NCI-H345 treated with DMSO at 0.1 percent for 48 hours (cell line): ENCODE data around the gene AGBL1.

ENCODE experiments used
- DNase-seq: peaks from one replicate; lab custom pipeline; 2025; ENCODE audit not compliant: unreplicated experiment; lab: John Stamatoyannopoulos, UW

AGBL1 gene

DNA sequence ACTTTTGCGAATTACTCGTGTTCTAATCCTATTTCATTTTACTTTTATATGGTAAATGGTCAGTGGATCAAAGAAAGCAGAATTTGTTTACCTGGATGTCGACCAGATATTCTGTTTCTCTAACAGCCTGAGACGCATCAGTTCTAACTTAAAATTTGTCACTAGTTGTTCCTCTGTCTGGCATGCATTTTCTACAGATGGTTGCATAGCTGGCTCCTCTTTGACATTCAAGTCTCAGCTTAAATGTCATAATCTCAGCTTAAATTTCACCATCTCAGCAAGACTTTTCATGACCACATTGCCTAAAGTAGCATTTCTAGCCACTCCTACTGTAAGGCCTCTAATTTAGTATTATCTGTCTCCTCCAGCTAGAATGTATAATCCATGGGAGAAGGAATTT, 609.3 kb downstream of the AGBL1 start:
- no peak for DNase-seq

DNA sequence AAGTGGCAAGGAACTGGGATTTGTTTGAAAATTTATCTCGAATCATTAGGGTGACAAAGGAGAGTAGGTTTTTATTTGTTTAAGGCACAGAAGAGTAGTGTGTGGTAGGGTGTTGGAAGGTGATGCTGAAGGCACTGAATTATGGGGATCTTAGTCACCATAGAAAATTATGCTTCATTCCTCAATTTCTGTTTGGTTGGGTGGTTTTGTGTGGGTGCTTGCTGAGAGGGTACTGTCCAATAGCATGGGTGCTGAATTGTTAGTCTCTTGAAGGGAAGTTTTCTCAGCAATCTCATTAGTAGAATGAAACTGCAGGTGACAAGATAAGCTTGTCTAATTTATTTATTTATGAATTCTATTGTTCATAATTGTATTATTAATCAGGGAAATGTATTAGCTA, 610.9 kb downstream of the AGBL1 start:
- no peak for DNase-seq

DNA sequence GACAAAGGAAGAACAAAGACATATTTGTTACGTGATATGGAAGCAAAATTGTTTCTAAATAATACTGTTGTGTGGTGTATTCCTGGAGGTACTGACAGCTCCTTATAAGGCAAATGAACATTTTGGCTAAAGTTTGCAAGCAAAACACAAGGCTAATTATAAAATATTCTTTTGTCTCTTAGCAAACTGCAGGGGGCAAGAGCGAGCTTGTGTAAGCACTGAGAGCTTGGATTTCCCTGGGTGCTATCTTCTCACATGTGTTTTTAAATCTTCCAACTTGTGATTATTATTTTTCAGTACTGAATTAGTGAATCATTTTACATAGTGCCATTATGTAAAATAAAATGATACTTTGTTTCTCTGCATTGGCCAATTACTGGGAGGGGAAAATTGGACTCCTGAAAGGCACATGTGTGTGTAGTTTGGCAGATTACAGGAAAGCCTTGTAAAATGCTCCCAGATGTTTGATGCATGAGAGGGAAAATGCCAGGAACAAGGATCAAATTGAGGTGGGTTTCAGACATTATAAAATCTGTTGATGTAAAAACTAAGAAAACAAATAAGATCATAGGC, 611.5 kb downstream of the AGBL1 start:
- no peak for DNase-seq

DNA sequence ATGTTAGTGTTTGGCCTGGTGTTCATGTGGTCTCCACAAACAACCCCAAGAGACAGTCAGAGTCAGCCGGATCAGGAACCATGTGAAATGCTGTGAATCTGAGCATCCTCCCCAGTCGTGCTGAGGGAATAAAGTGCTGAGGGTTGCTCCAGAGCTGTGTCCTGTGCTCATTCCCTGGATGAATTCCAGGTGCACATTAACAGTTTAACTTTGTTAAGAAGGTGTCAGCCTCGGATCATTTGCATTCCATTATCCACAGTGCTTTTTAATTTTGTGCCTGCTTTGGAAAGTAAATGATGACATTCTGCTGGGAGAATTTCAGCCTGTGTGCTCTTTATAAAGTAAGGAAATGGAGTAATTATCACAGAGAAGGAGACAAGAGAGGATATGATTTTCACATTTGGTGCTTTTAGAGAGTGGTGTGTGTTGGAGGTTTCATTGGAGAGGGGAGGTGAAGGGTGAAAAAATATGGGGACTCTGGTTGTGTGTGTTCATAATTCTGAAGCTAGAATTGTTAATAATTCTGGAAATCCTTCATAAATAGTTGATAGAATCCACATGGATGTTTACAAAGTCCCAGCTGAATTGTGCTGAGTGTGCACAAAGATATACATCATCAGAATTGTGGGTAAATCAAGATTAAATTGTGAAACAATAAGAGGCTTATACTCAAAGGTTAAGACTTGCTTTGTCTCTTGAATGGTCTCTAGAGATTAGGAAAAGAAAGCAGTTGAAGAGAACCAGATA, 621.4 kb downstream of the AGBL1 start:
- no peak for DNase-seq

DNA sequence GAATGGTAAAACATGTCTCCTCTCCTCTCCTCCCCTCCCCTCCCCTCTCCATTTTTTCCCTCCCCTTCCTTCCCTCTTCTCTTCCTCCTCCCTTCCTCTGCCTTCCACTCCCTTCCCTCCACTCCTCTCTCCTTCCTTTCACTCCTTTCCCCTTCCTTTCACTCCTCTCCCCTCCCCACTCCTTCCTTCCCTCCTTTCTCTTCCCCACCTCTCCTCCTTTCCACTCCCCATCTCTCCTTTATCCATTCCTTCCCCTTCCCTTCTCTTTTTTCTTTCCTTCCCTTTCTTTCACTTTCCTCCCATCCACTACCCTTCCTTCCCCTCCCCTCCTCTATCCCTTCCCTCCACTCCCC, 621.9 kb downstream of the AGBL1 start:
- DNase-seq: no peak

DNA sequence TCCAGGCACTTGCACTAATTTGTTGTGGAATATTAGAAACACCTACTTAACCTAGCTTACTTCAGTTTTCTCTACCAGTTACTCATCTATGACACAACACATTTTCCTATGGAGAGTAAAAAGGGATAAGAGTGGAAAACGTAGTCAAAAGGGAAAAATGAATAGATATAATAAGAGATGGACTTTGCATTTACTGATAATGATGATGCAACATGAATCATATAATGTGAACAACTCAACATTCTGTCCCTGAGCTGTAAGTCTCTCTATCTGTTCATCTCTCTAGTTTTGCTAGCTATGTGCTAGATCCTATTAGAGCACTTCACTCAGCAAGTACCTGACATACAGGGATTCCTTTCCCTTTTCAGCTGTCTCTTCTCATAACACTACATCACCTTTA, 627.1 kb downstream of the AGBL1 start:
- DNase-seq: no peak

DNA sequence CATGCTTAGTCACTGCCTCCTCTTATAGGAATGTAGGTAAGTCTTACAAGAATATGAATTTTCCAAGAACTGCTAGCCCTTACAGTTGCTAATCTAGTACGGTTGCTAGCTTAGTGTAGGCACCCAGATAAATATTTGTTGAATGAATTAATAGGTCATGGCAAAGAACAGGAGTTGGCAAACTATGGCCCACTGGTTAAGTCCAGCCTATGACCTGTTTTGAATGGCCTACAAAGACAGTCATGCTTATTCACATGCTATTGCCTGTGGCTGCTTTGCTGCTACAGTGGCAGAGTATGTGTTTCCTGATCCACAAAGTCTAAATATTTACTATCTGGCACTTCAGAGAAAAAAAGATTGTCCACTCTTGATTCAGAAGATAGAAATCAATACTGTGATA, 631.8 kb downstream of the AGBL1 start:
- DNase-seq: no peak

DNA sequence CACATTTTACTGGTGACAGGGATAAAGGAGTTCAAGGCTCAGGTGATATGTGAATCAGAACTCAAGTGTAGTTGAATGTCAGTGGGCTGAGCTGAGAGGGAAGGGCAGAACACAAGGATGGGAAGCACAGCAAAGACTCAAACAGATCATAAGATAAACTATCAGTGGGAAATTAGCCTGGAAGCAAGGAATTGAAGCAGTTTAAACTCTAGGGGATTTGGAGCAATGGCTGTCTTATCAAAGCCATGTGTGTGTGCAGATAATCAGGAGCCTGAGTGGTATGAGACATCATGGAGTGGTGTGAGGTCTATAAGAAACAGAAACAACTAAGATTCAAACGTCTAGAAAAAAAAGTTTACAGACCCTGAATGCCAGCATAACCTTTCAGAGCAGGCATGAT, 634.6 kb downstream of the AGBL1 start:
- no peak for DNase-seq

DNA sequence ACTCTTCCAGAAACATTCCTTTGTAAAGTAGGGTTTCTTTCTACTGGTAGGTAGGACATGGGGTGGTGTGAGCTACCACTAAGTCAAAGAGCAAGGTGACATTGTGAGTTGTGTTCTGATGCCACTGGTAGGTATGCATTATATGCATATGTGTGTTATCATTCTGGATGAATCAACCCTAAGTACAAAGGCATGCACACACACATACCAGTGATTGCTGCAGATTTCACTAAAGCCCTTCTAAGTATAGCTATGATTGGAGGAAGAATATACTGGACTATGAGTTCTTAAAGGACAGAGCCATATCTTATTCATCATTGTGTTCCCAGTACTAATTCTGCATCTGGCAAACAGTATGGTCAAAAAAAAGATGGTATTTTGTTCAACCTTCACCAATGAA, 646.0 kb downstream of the AGBL1 start:
- no peak for DNase-seq

DNA sequence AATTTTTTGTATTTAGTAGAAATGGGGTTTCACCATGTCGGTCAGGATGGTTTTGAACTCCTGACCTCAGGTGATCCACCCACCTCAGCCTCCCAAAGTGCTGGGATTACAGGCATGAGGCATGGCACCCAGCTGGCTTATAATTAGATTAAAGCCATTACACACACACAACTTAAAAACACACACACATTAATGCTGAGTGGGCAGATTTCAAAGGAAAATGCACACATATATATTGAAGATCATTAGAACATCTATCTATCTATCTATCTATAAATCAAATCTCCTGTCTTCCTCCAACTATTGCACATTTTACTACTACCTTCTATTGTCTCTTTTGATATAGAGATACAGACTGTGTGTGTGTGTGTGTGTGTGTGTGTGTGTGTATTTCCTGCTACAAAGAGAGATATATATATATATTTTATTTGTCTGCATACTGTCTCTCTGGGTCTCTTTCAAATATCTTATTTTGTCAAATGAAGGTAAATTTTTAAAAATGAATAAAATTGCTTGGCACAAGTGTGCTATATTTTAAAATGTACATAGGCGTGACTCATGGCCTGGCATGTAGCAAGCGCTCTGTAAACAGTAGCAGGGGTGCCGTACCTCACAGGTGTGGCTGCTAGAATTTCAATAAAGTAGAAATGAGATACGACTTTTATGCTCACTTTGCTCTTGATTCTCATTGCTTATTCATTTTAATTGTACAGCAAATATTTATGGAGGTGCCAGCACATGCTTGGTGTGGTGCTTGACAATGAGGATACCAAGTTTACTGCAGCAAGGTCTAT, 655.8 kb downstream of the AGBL1 start:
- DNase-seq: no peak

DNA sequence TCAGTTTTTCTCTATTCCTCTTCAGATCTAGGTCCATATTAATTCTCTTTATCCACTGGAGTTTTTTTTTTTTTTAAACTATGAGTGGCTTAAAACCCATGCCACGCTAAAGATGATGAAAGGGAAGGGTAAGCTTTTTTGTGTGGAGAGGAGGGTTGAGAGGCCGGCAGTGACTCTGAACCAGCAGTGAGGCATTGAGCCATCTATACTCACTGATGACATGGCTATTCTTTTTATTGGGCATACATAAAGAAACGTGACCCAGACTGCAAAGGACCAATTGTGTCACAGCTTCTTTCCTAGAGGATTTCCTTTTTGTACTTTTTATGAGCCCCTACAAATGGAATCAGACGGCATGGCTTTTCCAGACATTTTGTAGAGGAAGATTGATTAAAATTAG, 662.2 kb downstream of the AGBL1 start:
- DNase-seq: no peak

DNA sequence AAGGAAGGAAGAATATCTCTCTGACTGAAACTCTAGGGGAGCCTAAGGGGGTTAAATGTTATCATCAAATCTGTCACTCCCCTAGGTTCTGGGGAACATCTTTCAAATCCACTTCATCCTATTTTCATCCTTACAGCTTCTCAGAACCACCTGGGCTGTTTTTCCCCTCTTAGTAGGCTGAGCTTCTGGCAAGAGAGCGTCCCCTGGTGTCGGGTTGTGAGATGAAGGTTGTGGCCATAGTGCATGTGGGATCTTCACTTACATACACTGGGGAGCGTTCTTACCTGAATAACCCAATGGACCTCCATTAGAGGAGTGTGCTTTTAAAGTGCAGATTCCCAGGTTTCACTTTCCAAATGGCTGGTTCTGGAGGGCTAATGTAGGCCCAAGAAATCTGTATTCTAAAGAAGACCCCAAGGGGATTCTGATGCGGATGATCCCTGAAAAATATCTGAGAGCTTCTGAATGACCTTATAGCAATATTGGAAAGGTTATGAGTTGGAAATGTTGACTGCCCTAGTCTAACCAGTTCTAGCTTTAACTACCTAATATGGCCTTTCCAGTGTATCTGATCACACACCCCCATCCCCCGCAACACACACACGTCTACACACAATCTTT, 663.7 kb downstream of the AGBL1 start:
- no peak for DNase-seq

DNA sequence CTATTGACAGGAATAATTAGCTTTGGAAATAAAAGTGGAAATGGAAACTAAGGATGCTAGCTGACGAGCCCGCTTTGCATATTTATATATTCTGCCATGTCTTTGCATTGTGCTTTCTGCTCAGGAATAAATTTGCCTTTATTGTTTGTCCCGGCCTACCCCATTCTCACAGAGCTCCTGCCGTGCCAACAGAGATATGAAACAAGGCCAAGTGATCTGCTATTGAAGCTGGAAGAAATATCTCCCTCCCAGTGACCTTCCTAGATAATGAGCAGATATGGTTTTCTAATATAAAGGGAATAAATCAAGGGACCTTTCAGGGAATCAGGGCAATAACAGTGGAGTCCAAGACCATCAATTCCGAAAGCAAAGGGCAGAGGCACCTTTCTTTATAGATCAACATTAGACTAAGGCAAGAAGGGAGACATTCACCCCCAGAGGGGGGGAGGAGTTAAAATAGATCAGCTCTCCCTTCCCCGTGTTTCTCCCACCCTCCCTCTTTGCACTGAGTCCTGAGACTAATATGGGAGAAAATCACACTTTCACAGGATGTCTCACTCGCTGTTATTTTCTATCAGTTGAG, 664.6 kb downstream of the AGBL1 start:
- no peak for DNase-seq

DNA sequence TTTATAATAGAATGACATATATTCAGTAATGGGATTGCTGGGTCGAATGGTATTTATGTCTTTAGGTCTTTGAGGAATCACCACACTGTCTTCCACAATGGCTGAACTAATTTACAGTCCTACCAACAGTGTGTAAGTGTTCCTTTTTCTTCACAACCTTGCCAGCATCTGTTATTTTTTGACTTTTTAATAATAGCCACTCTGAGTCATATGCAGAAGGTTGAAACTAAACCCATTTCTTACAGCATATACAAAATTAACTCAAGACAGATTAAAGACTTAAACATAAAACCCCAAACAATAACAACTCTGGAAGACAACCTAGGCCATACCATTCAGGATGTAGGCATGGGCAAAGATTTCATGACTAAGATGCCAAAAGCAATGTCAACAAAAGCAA, 671.4 kb downstream of the AGBL1 start:
- DNase-seq: no peak

DNA sequence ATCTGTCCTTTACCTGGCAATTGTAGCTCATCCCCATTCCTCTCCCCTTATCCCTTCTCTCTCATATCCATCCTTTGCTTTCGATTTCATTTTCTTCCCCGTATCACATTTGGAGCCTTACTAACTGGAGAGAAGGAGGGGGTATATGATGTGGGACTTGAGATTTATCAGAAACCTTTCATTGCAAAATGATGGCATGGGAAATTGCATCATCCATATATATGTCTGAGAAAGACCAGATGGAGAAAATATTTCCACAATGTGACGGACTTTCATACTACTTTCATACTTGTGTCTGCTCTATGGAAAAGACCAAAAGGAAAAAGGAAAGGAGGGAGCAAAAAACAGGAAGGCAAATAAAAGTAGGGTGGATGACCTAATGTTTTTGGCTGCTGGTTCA, 675.2 kb downstream of the AGBL1 start:
- DNase-seq: no peak

DNA sequence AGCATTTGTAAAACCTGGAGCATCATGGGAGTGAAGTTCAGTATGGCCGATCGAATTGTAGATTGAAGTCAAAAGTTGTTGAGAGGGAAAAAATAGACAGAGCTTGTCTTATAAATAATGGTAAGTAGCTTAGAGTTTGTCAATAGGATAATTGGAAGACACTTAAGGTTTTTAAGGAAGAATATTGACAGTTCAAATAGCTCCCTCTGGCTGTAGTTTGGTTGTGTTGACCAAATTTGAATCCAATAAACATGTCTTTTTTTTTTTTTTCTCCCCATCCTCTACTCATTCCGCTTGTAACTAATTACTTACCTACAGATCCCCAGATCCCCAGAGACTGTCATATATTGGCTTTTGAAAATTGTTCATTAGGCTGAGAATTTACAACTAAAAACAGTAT, 677.0 kb downstream of the AGBL1 start:
- DNase-seq: no peak

DNA sequence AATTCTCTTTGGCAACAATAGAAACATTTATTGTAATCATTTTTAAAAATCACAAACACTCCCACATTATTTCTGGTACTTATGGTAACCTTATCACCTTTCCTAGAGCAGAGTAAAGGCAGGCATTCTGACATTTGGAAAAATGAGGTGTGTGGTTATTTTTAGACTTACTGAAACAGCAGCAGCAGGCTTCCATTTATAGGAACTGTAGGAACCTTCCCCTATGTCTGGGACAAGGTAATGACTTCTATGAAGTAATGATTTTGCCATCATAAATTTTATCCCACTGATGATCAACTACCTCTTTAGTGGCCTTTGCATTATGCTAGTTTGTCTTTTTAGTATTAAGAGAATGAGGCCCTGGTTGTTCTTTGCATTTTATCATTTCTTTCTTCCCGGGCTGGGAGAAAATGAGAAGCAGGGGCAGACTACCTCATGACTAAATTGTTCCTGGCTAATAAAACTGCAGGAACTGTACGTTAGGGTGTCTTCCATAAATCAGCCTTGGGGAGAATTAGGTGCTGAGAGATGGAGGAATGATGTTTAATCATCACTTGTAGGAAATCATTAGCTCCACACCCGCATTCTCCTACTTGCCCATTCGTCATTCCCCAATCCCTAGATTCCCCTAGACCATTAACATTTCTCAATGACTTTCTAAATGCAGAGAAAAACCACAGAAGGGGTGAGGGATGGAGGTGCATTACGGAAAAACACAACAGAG, 680.3 kb downstream of the AGBL1 start:
- no peak for DNase-seq

DNA sequence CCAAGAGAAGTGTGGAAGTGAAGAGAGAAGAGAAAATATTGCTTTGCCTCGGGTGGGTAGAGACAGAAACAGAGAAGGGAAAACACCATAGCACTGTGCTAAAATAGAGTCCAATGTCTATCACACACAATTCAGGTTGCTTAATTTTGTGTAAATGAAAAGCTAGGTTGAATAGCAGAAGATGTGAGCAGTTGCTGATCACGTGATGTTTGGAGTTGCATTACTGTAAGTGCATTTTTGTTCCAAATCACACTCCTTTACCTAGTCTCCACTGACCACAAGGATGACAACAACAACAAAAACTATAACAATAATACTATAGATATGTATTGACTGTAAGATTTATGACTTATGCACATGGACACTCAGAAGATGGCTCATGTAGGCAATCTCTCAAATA, 683.2 kb downstream of the AGBL1 start:
- no peak for DNase-seq

DNA sequence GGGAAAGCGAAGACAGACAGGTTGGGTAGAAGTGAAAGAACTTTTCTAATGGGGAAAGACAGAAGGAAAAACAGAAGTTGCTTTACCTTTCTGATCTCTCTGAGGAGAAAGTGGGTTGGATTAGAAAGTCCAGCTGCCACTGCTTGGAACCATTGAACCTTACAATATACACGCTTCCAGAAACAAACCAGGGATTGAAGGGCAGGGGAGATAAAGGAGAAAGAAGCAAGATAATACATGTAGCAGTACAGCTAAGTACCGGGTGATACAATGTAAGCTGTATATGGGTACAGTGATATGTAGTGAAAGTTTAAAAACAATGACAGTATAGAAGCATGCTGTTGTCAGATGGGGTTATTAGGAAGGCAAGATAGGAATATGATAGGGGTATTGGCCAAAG, 684.4 kb downstream of the AGBL1 start:
- no peak for DNase-seq

DNA sequence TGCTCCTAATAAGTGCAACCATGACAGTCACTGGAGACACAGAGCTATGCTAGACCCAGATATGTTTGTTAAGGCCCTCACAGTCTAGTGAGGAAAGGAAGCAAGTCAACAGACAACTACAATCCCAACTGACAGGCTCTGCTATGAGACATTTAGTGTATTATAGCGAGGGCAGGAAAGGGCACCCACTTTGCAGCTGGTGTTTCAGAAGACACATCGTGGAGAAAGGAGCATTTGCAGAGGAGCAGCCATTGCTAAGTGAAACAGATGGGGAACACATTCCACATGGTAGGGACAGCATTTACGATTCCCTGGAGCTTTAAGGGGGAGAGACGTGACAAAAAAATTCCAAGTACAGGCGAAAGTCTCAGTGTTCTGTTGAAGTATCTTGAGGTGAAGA, 685.6 kb downstream of the AGBL1 start:
- no peak for DNase-seq
